ENCODE results near the gene C20orf141.

C20orf141 gene

GRCh38 chr20:2846698-2847097 is 31.9 kb downstream of the C20orf141 start:
- DNase-seq (ENCODE audit: low read depth in 2 of 2, low spot score in 1 of 2) = no peak

- DNase-seq (ENCODE audit: low read depth in 2 of 2, low spot score in 1 of 2) = no peak
Observed at GRCh38 chr20:2847802-2848201, 33.0 kb downstream of the C20orf141 start.

GRCh38 chr20:2849529-2849928 is 34.7 kb downstream of the C20orf141 start:
- no peak for DNase-seq (ENCODE audit: low read depth in 2 of 2, low spot score in 1 of 2)

DNA sequence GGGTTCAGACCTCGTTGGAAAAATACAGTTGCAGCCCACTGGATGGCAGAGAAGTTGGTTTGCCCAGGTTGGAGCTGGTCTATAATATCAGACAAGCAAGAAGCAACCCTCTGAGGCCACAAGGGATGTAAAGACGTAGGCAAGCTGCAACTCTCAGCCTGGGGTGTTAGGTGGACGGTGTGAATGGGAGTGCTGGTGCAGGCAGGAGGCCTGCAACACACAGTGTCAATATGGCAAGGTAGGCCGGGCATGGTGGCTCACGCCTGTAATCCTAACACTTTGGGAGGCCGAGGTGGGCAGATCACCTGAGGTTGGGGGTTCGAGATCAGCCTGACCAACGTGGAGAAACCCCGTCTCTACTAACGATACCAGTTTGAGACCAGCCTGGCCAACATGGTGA is 36.3 kb downstream of the C20orf141 start:
- no peak for DNase-seq (ENCODE audit: low read depth in 2 of 2, low spot score in 1 of 2)

DNA sequence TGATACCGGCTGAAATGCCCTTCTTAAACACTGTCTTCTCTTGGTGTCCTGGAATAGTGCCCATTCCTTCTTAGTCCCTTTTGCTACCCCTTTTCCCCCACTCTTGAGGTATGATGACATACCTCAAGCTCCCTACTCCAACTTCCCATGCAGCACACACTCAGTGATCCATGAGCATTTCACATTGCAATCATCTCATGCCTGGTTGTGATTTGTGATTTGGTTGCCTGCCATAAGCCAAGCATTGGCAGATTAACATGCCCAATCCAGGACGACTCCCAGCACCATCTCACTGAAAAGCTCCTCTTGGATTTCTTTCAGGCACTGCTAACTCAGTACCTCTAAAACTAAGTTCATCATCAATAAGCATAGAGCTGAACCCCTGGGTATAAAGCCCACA is 43.8 kb downstream of the C20orf141 start:
- no peak for DNase-seq (ENCODE audit: low read depth in 2 of 2, low spot score in 1 of 2)

GRCh38 chr20:2859330-2860121 is 44.7 kb downstream of the C20orf141 start:
- DNase-seq (ENCODE audit: low read depth in 2 of 2, low spot score in 1 of 2) = no peak

GRCh38 chr20:2864626-2865025 is 49.8 kb downstream of the C20orf141 start:
- no peak for DNase-seq (ENCODE audit: low read depth in 2 of 2, low spot score in 1 of 2)

- DNase-seq (ENCODE audit: low read depth in 2 of 2, low spot score in 1 of 2) = no peak
Observed at GRCh38 chr20:2865101-2865500, 50.3 kb downstream of the C20orf141 start.

Measured in stimulated activated CD8-positive, alpha-beta memory T cell treated with anti-CD3 and anti-CD28 coated beads, Interleukin-4, amount 100 ng/mL, for 4 hours (primary cell).